HFFc6 (cell line): ENCODE results near the gene TRIM15. TPM values are rescaled to one million over a fixed set of nuclear protein-coding genes. Genes with fewer than 3 reads are reported as not detected.
A peak's percentile ranks its signal among the peaks of the same experiment; 100 is the strongest.

ENCODE experiments used
- DNase-seq: peaks from one replicate; pipeline ENCODE4 v3.0.0-alpha.2; 2018
- H3K27ac Mint-ChIP-seq: 2 replicates; pipeline ENCODE4 v1.8.0; 2020; ENCODE audit warnings: mild to moderate bottlenecking, mixed read lengths
- H3K27me3 Mint-ChIP-seq: 2 replicates; pipeline ENCODE4 v1.8.0; 2021; ENCODE audit warnings: mild to moderate bottlenecking, moderate library complexity, mixed read lengths; ENCODE audit not compliant: insufficient read depth
- H3K36me3 Mint-ChIP-seq: 2 replicates; pipeline ENCODE4 v1.8.0; 2021; ENCODE audit warnings: low read depth, mixed read lengths
- H3K4me1 Mint-ChIP-seq: 2 replicates; pipeline ENCODE4 v1.8.0; 2020; ENCODE audit warnings: low read depth, mixed read lengths
- H3K4me3 Mint-ChIP-seq: 2 replicates; pipeline ENCODE4 v1.8.0; 2020; ENCODE audit warnings: mild to moderate bottlenecking, moderate library complexity, mixed read lengths
- H3K9me3 Mint-ChIP-seq: 2 replicates; pipeline ENCODE4 v1.8.0; 2020; ENCODE audit warnings: mild to moderate bottlenecking, mixed read lengths
- total RNA-seq, 6 experiments: library from RNA; stranded (reverse); fragmentation: NEBNext Ultra II Directional; extraction: Animal tissue kit (Norgen Biotek cat#: 25700); gene quantifications; 2 replicates in 1 of 6; 3 replicates in 5 of 6; pipeline ENCODE4 v1.2.3, GENCODE V29; 2021
- TF ChIP-seq, protein P1 (sequence below): fragments of 200-600 bp; sonication (generic); IDR thresholded peaks from 2 replicates; pipeline ENCODE4 v1.5.0; 2021; ENCODE audit warnings: antibody characterized with exemption, mild to moderate bottlenecking

TRIM15 gene
- total RNA-seq, 6 experiments from 2014 or later: not detected

GRCh38 chr6:30202366-30202765 is 39.0 kb downstream of the TRIM15 start:
- Mint-ChIP-seq H3K27ac (no peak overlapping the region), H3K4me3 (no peak overlapping the region), H3K36me3 (no peaks in the 10 kb centered on the region; the same call in 1 of the 2 replicates), H3K27me3 (no peaks in the 10 kb centered on the region; the same call in 1 of the 2 replicates), H3K9me3 (no peaks in the 10 kb centered on the region), H3K4me1 (peaks cover 22% of the 10 kb centered on the region)
- TF ChIP-seq, protein P1, sequence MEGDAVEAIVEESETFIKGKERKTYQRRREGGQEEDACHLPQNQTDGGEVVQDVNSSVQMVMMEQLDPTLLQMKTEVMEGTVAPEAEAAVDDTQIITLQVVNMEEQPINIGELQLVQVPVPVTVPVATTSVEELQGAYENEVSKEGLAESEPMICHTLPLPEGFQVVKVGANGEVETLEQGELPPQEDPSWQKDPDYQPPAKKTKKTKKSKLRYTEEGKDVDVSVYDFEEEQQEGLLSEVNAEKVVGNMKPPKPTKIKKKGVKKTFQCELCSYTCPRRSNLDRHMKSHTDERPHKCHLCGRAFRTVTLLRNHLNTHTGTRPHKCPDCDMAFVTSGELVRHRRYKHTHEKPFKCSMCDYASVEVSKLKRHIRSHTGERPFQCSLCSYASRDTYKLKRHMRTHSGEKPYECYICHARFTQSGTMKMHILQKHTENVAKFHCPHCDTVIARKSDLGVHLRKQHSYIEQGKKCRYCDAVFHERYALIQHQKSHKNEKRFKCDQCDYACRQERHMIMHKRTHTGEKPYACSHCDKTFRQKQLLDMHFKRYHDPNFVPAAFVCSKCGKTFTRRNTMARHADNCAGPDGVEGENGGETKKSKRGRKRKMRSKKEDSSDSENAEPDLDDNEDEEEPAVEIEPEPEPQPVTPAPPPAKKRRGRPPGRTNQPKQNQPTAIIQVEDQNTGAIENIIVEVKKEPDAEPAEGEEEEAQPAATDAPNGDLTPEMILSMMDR: no peak
- no peak for DNase-seq

- TF ChIP-seq, protein P1: no peak
- no peak for DNase-seq
- Mint-ChIP-seq H3K36me3 (no peaks in the 10 kb centered on the region; the same call in 1 of the 2 replicates), H3K27ac (no peak overlapping the region), H3K9me3 (no peaks in the 10 kb centered on the region), H3K27me3 (no peaks in the 10 kb centered on the region), H3K4me1 (peaks cover 39% of the 10 kb centered on the region), H3K4me3 (no peak overlapping the region)
Measured at GRCh38 chr6:30204116-30204515, 40.8 kb downstream of the TRIM15 start.

DNA sequence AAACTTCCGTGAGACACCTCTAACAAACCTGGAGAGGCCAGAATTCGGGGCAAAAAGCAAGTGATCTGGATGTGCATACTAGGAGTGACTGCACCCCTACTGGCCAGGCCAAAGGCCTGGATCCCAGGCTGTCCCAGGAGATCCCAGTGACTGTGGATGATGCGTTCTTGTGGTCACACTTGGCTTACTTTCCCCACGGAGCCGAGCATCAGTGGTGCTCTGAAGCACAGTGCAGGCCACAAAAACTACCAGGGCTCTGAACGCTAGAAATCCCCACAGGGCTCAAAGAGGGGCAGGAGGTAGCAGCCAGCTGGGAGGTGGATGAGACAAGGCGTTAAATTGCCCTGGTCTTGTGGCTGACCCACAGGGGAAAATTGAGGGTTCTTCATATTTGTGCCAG is 42.8 kb downstream of the TRIM15 start:
- TF ChIP-seq, protein P1: peak; percentile 27; the same call in 1 of the 2 replicates
- DNase-seq: peak; percentile 14
- Mint-ChIP-seq H3K27ac (peak overlapping the region; percentile 64), H3K4me1 (peaks cover 52% of the 10 kb centered on the region), H3K27me3 (peaks cover 2% of the 10 kb centered on the region; the same call in 1 of the 2 replicates), H3K9me3 (no peaks in the 10 kb centered on the region), H3K4me3 (no peak overlapping the region), H3K36me3 (no peaks in the 10 kb centered on the region)

DNA sequence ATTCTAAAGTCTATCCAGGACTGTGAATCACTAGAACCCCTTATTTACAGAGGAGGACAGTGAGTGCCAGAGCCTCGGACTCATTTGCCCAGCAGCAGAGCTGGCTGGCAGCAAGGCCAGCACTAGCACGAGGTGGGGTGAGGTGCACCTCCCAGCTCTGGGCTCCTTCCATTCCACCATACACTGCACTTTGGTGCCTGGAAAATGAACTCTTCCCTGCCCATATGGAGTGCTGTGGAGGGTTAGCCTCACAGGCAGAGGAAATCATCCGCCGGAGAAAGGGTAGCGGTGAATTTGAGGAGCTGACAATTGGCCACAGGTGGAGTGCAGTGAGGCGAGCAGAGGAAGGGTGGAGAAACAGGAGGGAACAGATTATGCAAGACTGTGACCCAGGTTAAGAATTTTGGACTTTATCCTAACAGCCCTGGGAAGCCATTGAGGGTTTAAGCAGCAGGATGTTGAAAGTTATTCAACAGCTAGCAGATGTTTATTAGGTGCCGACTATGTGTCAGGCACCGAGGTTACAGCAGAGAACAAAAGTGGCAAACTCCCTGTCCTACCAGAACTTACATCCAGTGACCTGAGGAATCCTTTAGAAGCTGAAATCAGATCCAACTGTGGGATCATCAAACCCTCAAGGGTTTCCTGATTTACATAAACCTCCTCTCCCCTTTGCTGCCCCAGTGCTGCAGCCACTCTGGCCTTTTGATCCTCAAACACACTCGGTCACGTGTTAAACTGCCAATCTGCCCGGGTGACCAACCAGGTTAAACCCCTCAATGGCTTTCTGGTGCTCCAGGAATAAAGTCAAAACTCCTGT is 43.7 kb downstream of the TRIM15 start:
- Mint-ChIP-seq H3K27ac (peak overlapping the region; percentile 64), H3K4me1 (peaks cover 57% of the 10 kb centered on the region), H3K9me3 (no peaks in the 10 kb centered on the region), H3K27me3 (peaks cover 2% of the 10 kb centered on the region; the same call in 1 of the 2 replicates), H3K4me3 (peak overlapping the region; percentile 32), H3K36me3 (no peaks in the 10 kb centered on the region)
- TF ChIP-seq, protein P1: no peak
- peak; percentile 20 for DNase-seq

DNA sequence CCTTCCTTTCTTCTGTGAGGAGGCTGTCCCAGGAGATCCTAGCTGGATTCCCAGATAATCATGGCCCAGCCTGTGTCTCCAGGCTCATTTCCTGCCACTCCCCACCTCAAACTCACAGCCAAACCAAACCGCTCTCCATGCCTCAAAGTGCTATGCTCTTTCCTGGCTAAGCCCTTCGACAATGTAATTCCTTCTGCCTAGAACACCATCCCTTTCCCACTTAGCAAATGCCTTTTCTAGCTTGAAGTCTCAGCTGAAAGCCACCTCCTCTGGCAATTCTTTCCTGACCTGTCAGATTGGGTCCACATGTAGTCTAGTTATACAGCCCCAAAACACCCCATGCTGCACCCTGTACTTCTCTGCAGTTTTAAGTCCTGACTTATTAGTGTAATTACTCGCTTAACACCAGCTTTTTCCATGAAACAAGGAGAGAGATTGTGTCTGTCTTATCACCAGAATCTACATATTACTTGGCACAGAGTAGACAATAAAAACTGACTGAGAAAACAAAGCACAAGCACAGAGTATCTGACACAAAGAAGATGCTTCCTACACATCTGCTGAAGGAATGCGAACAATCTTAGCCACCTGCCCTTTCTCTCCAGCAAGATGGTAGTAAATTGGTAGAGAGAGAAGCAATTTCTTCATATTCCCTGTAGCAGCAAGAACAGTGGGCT is 44.4 kb downstream of the TRIM15 start:
- TF ChIP-seq, protein P1: no peak
- peak overlapping the region; percentile 64 for H3K27ac Mint-ChIP-seq
- H3K27me3 Mint-ChIP-seq: peaks cover 2% of the 10 kb centered on the region; the same call in 1 of the 2 replicates
- no peak for DNase-seq
- no peaks in the 10 kb centered on the region for H3K36me3 Mint-ChIP-seq
- H3K4me3 Mint-ChIP-seq: peak overlapping the region; percentile 32
- H3K9me3 Mint-ChIP-seq: no peaks in the 10 kb centered on the region
- peaks cover 59% of the 10 kb centered on the region for H3K4me1 Mint-ChIP-seq
